Heart left ventricle (tissue), 16 donors: ENCODE results near the gene TSNAXIP1. TPM values are rescaled to one million over a fixed set of nuclear protein-coding genes. Genes with fewer than 3 reads are reported as not detected.
A peak's percentile ranks its signal among the peaks of the same experiment; 100 is the strongest.
"Not testable (repeated sequence)": the region's sequence is repeated elsewhere in the genome, so short reads cannot be mapped to it uniquely, and the experiment has no call there.

Experiments used
- ATAC-seq, 4 donors: fragments of 200-7000 bp; cut with Tn5 transposase; one replicate each; pipeline ENCODE4 v1.9.1; 2020 to 2022; ENCODE audit warnings: moderate library complexity in 4 of 4, mild to moderate bottlenecking in 3 of 4, moderate number of reproducible peaks in 1 of 4
- DNase-seq, 5 donors: peaks; one replicate each; pipeline ENCODE4 v3.0.0-alpha.2; 2020
- H3K27ac ChIP-seq, 12 donors: fragments of 200-600 bp; sonication (generic) in 4 of 12; one replicate each; pipeline versions ENCODE4 v1.5.0 to v1.8.0; 2016 to 2022; ENCODE audit warnings: mild to moderate bottlenecking in 2 of 12
- H3K27me3 ChIP-seq, 9 donors: fragments of 200-600 bp; sonication (generic) in 2 of 9; one replicate each; pipeline versions ENCODE4 v1.5.1 to v1.8.0; 2016 to 2022; ENCODE audit warnings: mild to moderate bottlenecking in 3 of 9
- H3K36me3 ChIP-seq, 9 donors: fragments of 200-600 bp; sonication (generic) in 2 of 9; one replicate each; pipeline versions ENCODE4 v1.5.0 to v1.8.0; 2018 to 2022; ENCODE audit warnings: mild to moderate bottlenecking in 2 of 9
- H3K4me1 ChIP-seq, 12 donors: fragments of 200-600 bp; sonication (generic) in 4 of 12; one replicate each; pipeline versions ENCODE4 v1.5.0 to v1.8.0; 2016 to 2022; ENCODE audit warnings: mild to moderate bottlenecking in 3 of 12
- H3K4me3 ChIP-seq, 12 donors: fragments of 200-600 bp; sonication (generic) in 4 of 12; one replicate each; pipeline versions ENCODE4 v1.5.0 to v1.8.0; 2017 to 2022; ENCODE audit warnings: mild to moderate bottlenecking in 9 of 12, moderate library complexity in 4 of 12
- H3K9me3 ChIP-seq, 12 donors: fragments of 200-600 bp; sonication (generic) in 4 of 12; one replicate each; pipeline versions ENCODE4 v1.5.0 to v1.8.0; 2016 to 2022; ENCODE audit warnings: mild to moderate bottlenecking in 1 of 12
- POLR2A ChIP-seq, 2 donors: fragments of 450-650 bp; IDR thresholded peaks; one replicate each; pipeline ENCODE4 v1.6.1; 2017; ENCODE audit warnings: antibody characterized with exemption in 2 of 2, mild to moderate bottlenecking in 2 of 2, moderate library complexity in 2 of 2
- WGBS, 4 donors: extraction: QIAGEN DNeasy Blood & Tissue Kit in 2 of 4; methylation state at CpG; one replicate each; pipeline versions ENCODE4 v1.1.5 to v1.1.7; 2013 to 2018; 5-methylcytosine and 5-hydroxymethylcytosine counted together
- intact Hi-C, 10 donors: fragments of 100-400 bp; cut with DNase I; formaldehyde crosslinking; loops; one replicate each; pipeline versions ENCODE4 v1.11.1 to v1.14.2; 2022
- polyA plus RNA-seq, 2 donors: library from polyadenylated mRNA; stranded (reverse); fragments of 200-250 nt; gene quantifications; one replicate each; pipeline ENCODE4 v1.2.3, GENCODE V29; 2013
- total RNA-seq, 9 donors: library from RNA; depleted of rRNA in 2 of 9; stranded (reverse); fragments of >200 nt in 2 of 9; fragmentation: NEBNext Ultra II Directional in 3 of 9; extraction: Animal tissue kit (Norgen Biotek cat#: 25700) in 3 of 9; gene quantifications; one replicate each; pipeline versions ENCODE4 v1.1.0 to v1.2.4, GENCODE V29; 2016 to 2023
- TF ChIP-seq, protein P1 (sequence below), 12 donors: fragments of 200-600 bp; sonication (generic) in 4 of 12; IDR thresholded peaks; one replicate each; pipeline versions ENCODE4 v1.5.0 to v1.8.0; 2018 to 2022; ENCODE audit warnings: antibody characterized with exemption in 12 of 12, mild to moderate bottlenecking in 5 of 12
- donor health status: ischemic (EF 13 %, LVEDD 7.1; RV severe dilation, severe dysfunction).
- donor health status: healthy with polysubstance abuse.
- donor health status: DM: no; HTN: yes; CAD: no.
- donor health status: DM: no; HTN: no; CAD: no.
- donor health status: ischemic (EF 25% LVEDD 6.9; RV normal size, moderate dysfunction).
- donor health status: ischemic (EF 25% LVEDD 5.7; RV mildly dilated, moderate dysfunction).
- donor health status: healthy.
- donor health status: DM: yes; HTN: yes; CAD: no.
- donor health status: ischemic (EF 35%, LVEDD 5.7; RV mildly dilated, moderate dysfunction).
- donor health status: nonischemic (EF 11% LVEDD 7.7; RV severe dilation, severe dysfunction).
- donor health status: DM: yes; HTN: yes; CAD: no.
- donor health status: PGD.
- donor health status: ischemic (EF 29% LVEDD 5.4; RV normal size, mild dysfunction).
- donor health status: nonischemic (EF 23%, LVEDD 6.1; RV moderate dilation, normal function).

The TSNAXIP1 gene
- total and polyA plus RNA-seq, 11 donors = 0.16 to 0.93 (median 0.57) TPM; not detected in 1

DNA sequence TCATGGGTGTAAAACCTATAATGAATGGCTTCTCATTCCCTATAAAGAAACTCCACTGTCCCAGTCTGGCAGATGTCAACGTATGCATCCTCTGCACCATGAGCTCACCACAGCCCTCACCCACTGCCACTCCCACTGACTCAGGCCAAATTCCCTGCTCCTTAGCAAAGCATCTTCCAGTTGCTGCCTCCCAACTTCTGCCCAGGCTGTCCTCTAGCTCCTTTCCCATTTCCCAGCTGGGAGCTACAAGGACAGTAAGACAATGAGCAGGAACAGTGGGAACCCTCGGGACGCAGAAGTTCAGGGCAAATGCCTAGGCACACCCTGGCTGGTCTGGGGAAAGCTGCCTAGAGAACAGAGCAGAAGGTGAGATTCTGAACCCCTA lies 26.3 kb downstream of the TSNAXIP1 start:
- H3K9me3 ChIP-seq = no peaks in the 10 kb centered on the region
- WGBS, 4 donors = 0 to 2% (median 0%) methylated on average over 3 of the region's 3 CpGs
- H3K4me3 ChIP-seq = peak overlapping the region; percentile 60 to 94 (median 81)
- H3K4me1 ChIP-seq = peaks cover 0 to 19% (median 14%) of the 10 kb centered on the region in 12 donors
- intact Hi-C loops = loop anchor here in 7 of 10 donors (5.0 to 10.0 kb wide), 5 partner anchors 39 to 168 kb away; partner anchors contain the start of genes EDC4 (in 2 of the 7), ACD (in 1 of the 7), C16orf86 (in 1 of the 7) and ENKD1 (in 1 of the 7)
- DNase-seq (peak in 1 of 5 donors; percentile 18), ATAC-seq (peak in 2 of 4 donors; percentile 1 to 16)
- peak overlapping the region in 10 of 12 donors; percentile 1 to 86 (median 72) for H3K27ac ChIP-seq
- no peak for TF ChIP-seq POLR2A (IDR thresholded peaks at IDR 0.05)
- TF ChIP-seq, protein P1, sequence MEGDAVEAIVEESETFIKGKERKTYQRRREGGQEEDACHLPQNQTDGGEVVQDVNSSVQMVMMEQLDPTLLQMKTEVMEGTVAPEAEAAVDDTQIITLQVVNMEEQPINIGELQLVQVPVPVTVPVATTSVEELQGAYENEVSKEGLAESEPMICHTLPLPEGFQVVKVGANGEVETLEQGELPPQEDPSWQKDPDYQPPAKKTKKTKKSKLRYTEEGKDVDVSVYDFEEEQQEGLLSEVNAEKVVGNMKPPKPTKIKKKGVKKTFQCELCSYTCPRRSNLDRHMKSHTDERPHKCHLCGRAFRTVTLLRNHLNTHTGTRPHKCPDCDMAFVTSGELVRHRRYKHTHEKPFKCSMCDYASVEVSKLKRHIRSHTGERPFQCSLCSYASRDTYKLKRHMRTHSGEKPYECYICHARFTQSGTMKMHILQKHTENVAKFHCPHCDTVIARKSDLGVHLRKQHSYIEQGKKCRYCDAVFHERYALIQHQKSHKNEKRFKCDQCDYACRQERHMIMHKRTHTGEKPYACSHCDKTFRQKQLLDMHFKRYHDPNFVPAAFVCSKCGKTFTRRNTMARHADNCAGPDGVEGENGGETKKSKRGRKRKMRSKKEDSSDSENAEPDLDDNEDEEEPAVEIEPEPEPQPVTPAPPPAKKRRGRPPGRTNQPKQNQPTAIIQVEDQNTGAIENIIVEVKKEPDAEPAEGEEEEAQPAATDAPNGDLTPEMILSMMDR (IDR thresholded peaks at IDR 0.05) = no peak
- no peaks in the 10 kb centered on the region for H3K27me3 ChIP-seq
- peaks cover 0 to 43% (median 40%) of the 10 kb centered on the region in 9 donors for H3K36me3 ChIP-seq

DNA sequence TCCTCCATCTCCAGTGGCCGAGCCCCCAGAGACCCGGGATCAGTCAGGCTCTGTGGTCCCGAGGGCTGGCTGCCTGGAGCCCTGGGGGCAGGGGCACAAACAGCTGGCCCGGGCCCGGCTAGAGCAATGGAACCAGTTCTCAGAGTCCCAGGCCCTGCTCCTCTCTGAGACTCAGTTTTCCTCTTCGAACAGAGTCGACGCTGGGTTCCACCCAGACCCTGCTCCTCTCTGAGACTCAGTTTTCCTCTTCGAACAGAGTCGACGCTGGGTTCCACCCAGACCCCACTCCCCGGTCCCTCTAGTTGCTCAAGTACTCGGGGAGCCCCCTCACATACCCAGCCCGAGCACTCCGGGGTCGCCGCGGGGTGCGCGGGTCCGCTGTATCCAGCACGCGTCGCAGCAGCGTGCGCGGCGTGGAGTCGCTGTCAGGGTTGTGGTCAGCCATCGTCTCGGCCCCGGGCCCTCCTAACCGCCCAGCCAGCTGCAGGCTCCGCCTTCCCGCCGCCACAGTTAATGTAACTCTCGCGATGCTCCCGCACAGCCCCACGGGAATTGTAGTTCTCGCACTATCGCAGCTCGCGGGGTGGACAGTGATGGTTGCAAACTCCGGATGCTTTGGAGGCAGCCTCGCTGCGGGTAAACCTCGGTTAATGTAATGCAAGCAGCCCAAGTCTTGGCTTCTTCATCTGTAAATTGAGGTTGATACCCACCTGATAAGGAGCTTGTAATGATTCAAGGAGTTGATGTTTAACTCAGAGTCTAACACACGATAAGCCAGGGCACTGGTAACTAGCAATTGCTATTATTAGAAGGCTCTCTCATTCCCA lies 26.9 kb downstream of the TSNAXIP1 start:
- H3K27ac ChIP-seq = peak overlapping the region in 11 of 12 donors; percentile 3 to 86 (median 71)

DNA sequence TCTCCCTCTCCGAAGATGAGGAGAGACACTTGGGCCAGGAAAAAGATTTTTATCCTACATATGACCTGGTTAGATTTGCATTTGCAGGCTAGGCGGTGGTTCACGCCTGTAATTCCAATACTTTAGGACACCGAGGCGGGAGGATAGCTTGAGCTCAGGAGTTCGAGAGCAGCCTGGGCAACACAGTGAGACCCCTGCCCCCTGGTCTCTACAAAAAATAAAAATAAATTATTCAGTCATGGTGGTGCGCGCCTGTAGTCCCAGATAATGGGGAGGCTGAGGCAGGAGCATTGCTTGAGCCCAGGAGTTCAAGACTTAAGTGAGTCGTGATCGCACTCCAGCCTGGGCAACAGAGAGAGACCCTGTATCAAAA lies 27.5 kb downstream of the TSNAXIP1 start:
- Histone ChIP-seq H3K4me1 (peaks cover 0 to 19% (median 14%) of the 10 kb centered on the region in 12 donors), H3K27ac (peak overlapping the region in 11 of 12 donors; percentile 3 to 86 (median 71)), H3K9me3 (no peaks in the 10 kb centered on the region), H3K36me3 (peaks cover 0 to 30% (median 28%) of the 10 kb centered on the region in 9 donors), H3K27me3 (no peaks in the 10 kb centered on the region), H3K4me3 (peak overlapping the region in 11 of 12 donors; percentile 60 to 94 (median 86))
- DNase-seq = no peak
- ATAC-seq = no peak
- intact Hi-C loops = loop anchor here in 7 of 10 donors (5.0 to 10.0 kb wide), 5 partner anchors 38 to 169 kb away; partner anchors contain the start of genes EDC4 (in 2 of the 7), ACD (in 1 of the 7), C16orf86 (in 1 of the 7) and ENKD1 (in 1 of the 7)
- 71 to 79% (median 75%) methylated on average over 10 of the region's 10 CpGs for WGBS, 4 donors
- no peak for TF ChIP-seq POLR2A (IDR thresholded peaks at IDR 0.05)
- TF ChIP-seq, protein P1 (IDR thresholded peaks at IDR 0.05) = no peak

More for the DNA sequence above, 26.9 kb downstream of the TSNAXIP1 start:
- intact Hi-C loops = loop anchor here in 7 of 10 donors (5.0 to 10.0 kb wide), 5 partner anchors 39 to 169 kb away; partner anchors contain the start of genes EDC4 (in 2 of the 7), ACD (in 1 of the 7), C16orf86 (in 1 of the 7) and ENKD1 (in 1 of the 7)
- WGBS, 4 donors = 0 to 1% (median 1%) methylated on average over 22 to 49 of the region's 49 CpGs
- Histone ChIP-seq H3K36me3 (peaks cover 0 to 36% (median 34%) of the 10 kb centered on the region in 9 donors), H3K27me3 (no peaks in the 10 kb centered on the region), H3K4me3 (peak overlapping the region; percentile 60 to 94 (median 81)), H3K9me3 (no peaks in the 10 kb centered on the region), H3K4me1 (peaks cover 0 to 19% (median 14%) of the 10 kb centered on the region in 12 donors)
- peak; percentile 96 to 99 (median 98) for ATAC-seq
- TF ChIP-seq, protein P1 (IDR thresholded peaks at IDR 0.05) = peak in 1 of 12 donors; percentile 21
- peak; percentile 45 to 63 for TF ChIP-seq POLR2A (IDR thresholded peaks at IDR 0.05)
- peak; percentile 94 to 98 (median 95) for DNase-seq

DNA sequence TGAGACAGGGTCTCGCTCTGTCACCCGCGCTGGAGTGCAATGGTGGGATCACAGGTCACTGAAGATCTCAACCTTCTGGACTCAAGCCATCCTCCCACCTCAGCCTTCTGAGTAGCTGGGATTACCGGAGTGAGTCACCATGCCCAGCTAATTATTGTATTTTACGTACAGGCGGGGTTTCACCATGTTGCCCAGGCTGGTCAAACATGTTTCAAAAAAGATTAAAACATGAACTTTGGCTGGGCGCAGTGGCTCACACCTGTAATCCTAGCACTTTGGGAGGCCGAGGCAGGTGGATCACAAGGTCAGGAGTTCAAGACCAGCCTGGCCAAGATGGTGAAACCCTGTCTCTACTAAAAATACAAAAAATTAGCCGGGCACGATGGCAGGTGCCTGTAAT lies 30.5 kb downstream of the TSNAXIP1 start:
- WGBS, 4 donors = 90 to 96% (median 94%) methylated on average over 10 of the region's 10 CpGs
- H3K9me3 ChIP-seq, ATAC-seq, H3K27me3 ChIP-seq, H3K27ac ChIP-seq, DNase-seq, H3K36me3 ChIP-seq, H3K4me3 ChIP-seq: not testable (repeated sequence)
- peaks cover 0 to 25% (median 15%) of the 10 kb centered on the region in 12 donors for H3K4me1 ChIP-seq
- intact Hi-C loops = loop anchor here in 2 of 10 donors (10.0 kb wide), 2 partner anchors 162 to 172 kb away; partner anchors contain the start of genes ACD (in 1 of the 2), C16orf86 (in 1 of the 2), ENKD1 (in 1 of the 2) and PARD6A (in 1 of the 2)
